Uterus (tissue), 4 donors: ENCODE data around the gene MAGI2. TPM values are rescaled to one million over a fixed set of nuclear protein-coding genes. Genes with fewer than 3 reads are reported as not detected.

Experiments used
- DNase-seq, 2 donors: peaks; one replicate each; pipeline ENCODE4 v3.0.0-alpha.2; 2019 to 2020
- H3K27ac ChIP-seq, 2 donors: fragments of 200-600 bp; sonication (generic); 1 replicate in 1 of 2; 2 replicates in 1 of 2; pipeline ENCODE4 v1.5.1; 2016 to 2018
- H3K27me3 ChIP-seq, 2 donors: fragments of 200-600 bp; sonication (generic); one replicate each; pipeline ENCODE4 v1.5.1; 2018 to 2019; ENCODE audit warnings: control low read depth in 1 of 2
- H3K36me3 ChIP-seq, 2 donors: fragments of 200-600 bp; sonication (generic); one replicate each; pipeline ENCODE4 v1.5.1; 2019; ENCODE audit warnings: control low read depth in 1 of 2
- H3K4me1 ChIP-seq, 2 donors: fragments of 200-600 bp; sonication (generic); one replicate each; pipeline ENCODE4 v1.5.1; 2018 to 2019; ENCODE audit warnings: control low read depth in 1 of 2
- H3K4me3 ChIP-seq, 2 donors: fragments of 200-600 bp; sonication (generic); 1 replicate in 1 of 2; 2 replicates in 1 of 2; pipeline ENCODE4 v1.5.1; 2018 to 2019; ENCODE audit warnings: mild to moderate bottlenecking in 1 of 2
- H3K9me3 ChIP-seq, 2 donors: fragments of 200-600 bp; sonication (generic); one replicate each; pipeline ENCODE4 v1.5.1; 2019; ENCODE audit warnings: control low read depth in 1 of 2
- POLR2A ChIP-seq, 2 donors: fragments of 450-650 bp; IDR thresholded peaks; one replicate each; pipeline ENCODE4 v1.6.1; 2016; ENCODE audit warnings: antibody characterized with exemption in 2 of 2, mild to moderate bottlenecking in 1 of 2, moderate library complexity in 1 of 2
- intact Hi-C: fragments of 100-400 bp; cut with DNase I; formaldehyde crosslinking; loops from one replicate; pipeline ENCODE4 v1.15.1; 2023; ENCODE audit warnings: low total_unique reads
- total RNA-seq, 4 donors: library from RNA; depleted of rRNA in 3 of 4; stranded (reverse); fragments of >200 nt in 3 of 4; gene quantifications; one replicate each; pipeline versions ENCODE4 v1.1.0 to v1.2.4, GENCODE V29; 2014 to 2023
- TF ChIP-seq, protein P1 (sequence below), 4 experiments: fragments of 200-600 bp in 2 of 4; fragments of 450-650 bp in 2 of 4; sonication (generic) in 2 of 4; IDR thresholded peaks; one replicate each; pipeline ENCODE4 v1.5.1; 2016 to 2019; ENCODE audit warnings: antibody characterized with exemption in 4 of 4, mild to moderate bottlenecking in 2 of 4, moderate library complexity in 1 of 4
- donor health status: DM: yes; HTN: yes; CAD: no.

The MAGI2 gene
- total RNA-seq, 4 donors from 2014 or later, result 5.3 to 23.2 (median 13.8) TPM

DNA sequence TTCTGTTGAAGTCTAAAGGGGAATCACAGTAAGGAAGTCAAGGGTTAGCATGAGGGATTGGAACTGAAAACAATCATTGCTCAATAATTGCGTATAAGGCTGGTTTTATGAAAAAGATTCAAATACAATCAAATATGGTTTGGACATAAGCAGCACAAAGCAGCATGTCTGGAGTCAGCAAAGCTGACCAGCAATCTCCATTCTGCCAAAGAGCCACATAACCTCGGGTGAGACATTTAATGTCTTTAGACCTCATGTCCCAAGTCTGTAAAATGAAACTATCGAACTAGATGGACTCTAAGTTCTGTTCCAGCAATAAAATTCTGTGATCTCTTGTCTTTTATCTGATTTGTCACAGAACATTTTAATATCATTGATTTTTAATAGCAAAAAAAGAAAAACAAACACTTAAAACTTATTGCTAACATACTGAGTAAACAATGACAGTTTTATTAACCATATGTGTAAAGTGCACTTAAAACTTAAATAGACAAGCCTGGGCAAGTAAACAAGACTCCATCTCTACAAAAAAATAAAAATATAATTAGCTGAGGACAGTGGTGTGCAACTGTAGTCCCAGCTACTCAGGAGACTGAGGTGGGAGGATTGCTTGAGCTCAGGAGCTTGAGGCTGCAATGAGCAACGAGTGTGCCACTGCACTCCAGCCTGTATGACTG lies 217.0 kb downstream of the MAGI2 start:
- H3K27ac ChIP-seq, result no peak overlapping the region
- H3K27me3 ChIP-seq, result no peaks in the 10 kb centered on the region
- no peaks in the 10 kb centered on the region for H3K4me1 ChIP-seq
- H3K36me3 ChIP-seq, result no peaks in the 10 kb centered on the region
- TF ChIP-seq, protein P1, sequence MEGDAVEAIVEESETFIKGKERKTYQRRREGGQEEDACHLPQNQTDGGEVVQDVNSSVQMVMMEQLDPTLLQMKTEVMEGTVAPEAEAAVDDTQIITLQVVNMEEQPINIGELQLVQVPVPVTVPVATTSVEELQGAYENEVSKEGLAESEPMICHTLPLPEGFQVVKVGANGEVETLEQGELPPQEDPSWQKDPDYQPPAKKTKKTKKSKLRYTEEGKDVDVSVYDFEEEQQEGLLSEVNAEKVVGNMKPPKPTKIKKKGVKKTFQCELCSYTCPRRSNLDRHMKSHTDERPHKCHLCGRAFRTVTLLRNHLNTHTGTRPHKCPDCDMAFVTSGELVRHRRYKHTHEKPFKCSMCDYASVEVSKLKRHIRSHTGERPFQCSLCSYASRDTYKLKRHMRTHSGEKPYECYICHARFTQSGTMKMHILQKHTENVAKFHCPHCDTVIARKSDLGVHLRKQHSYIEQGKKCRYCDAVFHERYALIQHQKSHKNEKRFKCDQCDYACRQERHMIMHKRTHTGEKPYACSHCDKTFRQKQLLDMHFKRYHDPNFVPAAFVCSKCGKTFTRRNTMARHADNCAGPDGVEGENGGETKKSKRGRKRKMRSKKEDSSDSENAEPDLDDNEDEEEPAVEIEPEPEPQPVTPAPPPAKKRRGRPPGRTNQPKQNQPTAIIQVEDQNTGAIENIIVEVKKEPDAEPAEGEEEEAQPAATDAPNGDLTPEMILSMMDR (IDR thresholded peaks at IDR 0.05), result no peak
- no peak for TF ChIP-seq POLR2A (IDR thresholded peaks at IDR 0.05)
- DNase-seq, result no peak
- no peak overlapping the region for H3K4me3 ChIP-seq
- intact Hi-C loops, result no loop called here
- H3K9me3 ChIP-seq, result no peaks in the 10 kb centered on the region

DNA sequence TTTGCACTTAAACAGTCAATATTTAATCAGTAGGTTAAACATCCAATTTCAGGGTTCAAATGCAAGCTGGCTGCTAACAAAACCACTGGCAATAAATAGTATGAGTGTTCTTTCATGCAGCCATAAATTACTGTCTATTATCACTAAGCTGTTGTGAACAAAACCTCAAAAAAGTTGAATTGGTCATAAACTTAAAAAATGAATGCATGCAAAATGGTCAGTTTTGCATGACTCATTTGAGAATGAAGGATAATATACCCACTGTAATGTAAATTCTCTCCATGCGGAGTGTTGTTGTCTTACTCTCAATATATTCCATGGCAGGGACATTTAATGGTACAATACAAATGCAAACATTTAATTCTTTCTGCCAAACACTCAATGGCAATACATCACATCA lies 226.4 kb downstream of the MAGI2 start:
- Histone ChIP-seq H3K4me1 (no peaks in the 10 kb centered on the region), H3K27ac (no peak overlapping the region), H3K27me3 (no peaks in the 10 kb centered on the region), H3K4me3 (no peak overlapping the region), H3K36me3 (no peaks in the 10 kb centered on the region), H3K9me3 (no peaks in the 10 kb centered on the region)
- no peak for DNase-seq
- intact Hi-C loops, result no loop called here
- TF ChIP-seq, protein P1 (IDR thresholded peaks at IDR 0.05), result no peak
- TF ChIP-seq POLR2A (IDR thresholded peaks at IDR 0.05), result no peak

DNA sequence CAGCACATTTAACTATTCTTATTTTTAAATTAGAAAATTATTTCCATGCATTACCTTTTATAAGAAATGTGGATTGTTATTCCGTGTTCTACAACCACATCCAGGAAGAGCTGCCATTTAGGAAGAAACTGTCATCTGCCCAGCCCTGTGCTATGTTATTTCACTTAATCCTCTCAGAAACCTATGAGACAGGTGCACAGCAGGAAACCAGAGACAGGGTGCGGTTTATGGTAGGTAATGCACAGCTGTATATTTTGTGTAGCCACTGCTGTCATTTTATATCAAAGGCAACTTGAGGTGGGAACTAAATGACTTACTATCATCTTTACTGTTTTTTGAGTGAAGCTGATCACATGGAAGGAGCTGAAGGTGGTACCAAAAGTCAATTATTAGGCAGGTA lies 232.3 kb downstream of the MAGI2 start:
- intact Hi-C loops, result no loop called here
- no peak for DNase-seq
- TF ChIP-seq POLR2A (IDR thresholded peaks at IDR 0.05), result no peak
- TF ChIP-seq, protein P1 (IDR thresholded peaks at IDR 0.05), result no peak

DNA sequence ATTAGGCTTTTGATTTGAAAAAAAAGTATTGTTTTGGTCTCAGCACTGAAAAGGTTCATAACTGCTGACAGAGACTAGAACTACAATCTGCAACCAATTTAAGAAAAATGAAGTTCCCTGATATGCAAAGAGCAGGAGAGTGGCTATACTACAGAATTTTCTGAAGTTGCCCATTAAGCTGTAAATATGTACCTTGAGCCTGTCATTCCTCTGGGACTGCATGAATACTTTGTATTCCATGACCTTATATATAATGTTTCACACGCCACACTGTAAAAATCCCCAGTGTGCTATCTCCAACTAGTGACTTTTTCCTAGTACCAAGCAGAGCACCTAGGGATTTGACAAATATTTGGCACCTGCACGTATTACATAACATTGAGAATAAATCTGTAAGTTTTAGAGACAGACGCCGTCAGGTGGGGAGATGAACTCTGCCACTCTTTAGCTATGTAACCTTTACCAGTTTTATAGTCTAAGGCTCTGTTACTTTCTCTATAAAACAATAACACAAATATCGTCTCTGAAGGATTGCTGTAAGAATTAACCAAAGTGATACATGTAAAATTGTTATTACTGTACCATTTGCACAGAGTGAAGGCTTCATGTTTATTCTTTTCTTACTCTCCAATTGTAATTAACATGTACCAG lies 235.4 kb downstream of the MAGI2 start:
- H3K9me3 ChIP-seq, result no peaks in the 10 kb centered on the region
- no peak overlapping the region for H3K4me3 ChIP-seq
- DNase-seq, result no peak
- H3K4me1 ChIP-seq, result no peaks in the 10 kb centered on the region
- intact Hi-C loops, result no loop called here
- no peaks in the 10 kb centered on the region for H3K27me3 ChIP-seq
- TF ChIP-seq, protein P1 (IDR thresholded peaks at IDR 0.05), result no peak
- no peak for TF ChIP-seq POLR2A (IDR thresholded peaks at IDR 0.05)
- H3K36me3 ChIP-seq, result no peaks in the 10 kb centered on the region
- no peak overlapping the region for H3K27ac ChIP-seq

More for the DNA sequence above, 232.3 kb downstream of the MAGI2 start:
- H3K4me3 ChIP-seq, result no peak overlapping the region
- no peaks in the 10 kb centered on the region for H3K9me3 ChIP-seq
- no peak overlapping the region for H3K27ac ChIP-seq
- H3K36me3 ChIP-seq, result no peaks in the 10 kb centered on the region
- no peaks in the 10 kb centered on the region for H3K4me1 ChIP-seq
- no peaks in the 10 kb centered on the region for H3K27me3 ChIP-seq

DNA sequence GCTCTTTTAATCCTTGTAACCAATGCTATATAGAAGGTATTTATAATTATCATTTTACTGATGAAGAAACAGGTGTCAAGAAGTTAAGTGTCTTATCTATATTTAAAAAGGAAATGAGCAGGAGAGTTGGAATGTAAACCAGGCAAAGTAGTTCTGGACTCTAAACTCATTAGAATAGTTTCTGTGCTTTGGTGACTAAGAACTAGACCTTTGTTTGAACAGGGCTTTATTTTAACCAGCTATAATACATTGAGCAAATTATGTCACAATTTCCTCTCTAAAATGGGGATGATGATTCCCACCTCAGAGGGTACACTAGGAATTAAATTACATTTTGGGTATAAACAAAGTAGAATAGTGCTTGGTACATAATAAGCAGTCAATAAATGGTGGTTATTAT lies 236.0 kb downstream of the MAGI2 start:
- Histone ChIP-seq H3K27ac (no peak overlapping the region), H3K4me3 (no peak overlapping the region), H3K4me1 (no peaks in the 10 kb centered on the region), H3K36me3 (no peaks in the 10 kb centered on the region), H3K9me3 (no peaks in the 10 kb centered on the region), H3K27me3 (no peaks in the 10 kb centered on the region)
- TF ChIP-seq, protein P1 (IDR thresholded peaks at IDR 0.05), result no peak
- TF ChIP-seq POLR2A (IDR thresholded peaks at IDR 0.05), result no peak
- no peak for DNase-seq
- intact Hi-C loops, result no loop called here
